Measurements from ENCODE around the gene CTIF.

CTIF gene

DNA sequence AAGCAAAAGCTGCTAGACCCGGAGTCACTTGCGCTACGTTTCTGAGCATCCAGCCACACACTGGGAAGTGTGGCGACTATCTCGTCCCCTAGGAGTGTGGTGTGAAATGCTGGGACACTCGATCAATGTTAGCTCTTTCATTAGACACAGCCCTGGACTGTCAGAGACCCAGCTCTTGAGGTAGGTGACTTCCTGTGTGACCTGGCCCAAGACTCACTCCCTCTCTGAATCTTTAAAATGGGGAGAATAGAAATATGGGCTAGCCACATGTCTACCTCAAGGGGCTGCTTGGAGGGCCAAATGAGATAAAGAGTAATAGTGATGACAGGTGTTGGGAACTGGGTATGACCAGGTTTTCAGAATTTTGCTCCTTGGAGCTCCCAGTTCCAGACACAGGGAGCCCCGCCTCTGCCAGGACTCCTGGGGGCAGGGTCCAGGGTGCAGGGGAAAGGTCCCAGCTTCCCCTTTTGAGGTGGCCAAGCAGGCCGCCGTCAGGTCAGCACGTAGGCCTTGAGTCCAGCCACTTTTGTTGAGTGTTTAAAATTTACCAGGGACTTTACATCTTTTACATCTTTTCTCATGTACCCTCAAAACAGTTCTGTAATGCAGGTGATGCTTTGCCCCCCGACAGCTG lies 36.0 kb downstream of the CTIF start:
- DNase-seq (ENCODE audit: low read depth in 2 of 2): no peak

GRCh38 chr18:48575301-48575657 lies 36.4 kb downstream of the CTIF start:
- DNase-seq (ENCODE audit: low read depth in 2 of 2): no peak

DNA sequence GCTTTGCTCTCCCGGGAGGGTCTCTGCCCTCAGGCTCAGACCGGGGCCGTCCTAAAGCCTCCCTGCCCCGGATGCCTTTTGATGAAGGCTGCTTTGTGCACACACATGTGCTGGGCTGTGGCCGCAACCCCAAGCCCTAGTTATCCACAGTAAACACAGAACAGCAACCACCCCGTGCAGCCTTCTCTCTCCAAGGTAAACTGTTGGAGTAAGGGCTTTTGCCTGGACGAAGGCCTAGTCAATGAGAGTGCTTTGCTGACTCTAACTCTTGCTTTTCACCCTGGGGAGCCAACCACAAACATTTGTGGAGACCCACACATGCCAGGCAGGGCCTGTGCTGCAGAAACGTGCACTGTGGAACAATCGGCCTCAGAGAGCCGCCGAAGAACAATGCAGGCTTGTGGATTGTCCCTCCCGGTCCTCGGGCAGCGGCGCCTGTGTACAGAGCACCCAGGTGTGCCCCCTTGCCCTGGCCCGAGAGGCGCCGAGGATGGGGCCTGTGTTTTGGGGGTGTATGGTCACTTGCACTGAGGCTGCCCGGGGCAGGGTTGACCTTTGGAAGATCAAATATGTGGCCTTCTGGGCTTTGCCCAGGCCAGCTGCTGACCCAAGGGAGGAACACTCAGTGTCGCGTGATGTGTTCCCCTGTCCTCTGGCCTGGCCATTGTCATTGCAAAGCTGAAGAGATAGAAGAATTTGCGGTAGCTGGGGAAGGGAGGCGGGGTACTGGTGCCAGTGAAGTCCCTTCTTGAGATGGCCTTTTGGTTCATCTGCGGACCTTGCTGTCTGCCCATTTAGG lies 37.0 kb downstream of the CTIF start:
- DNase-seq (ENCODE audit: low read depth in 2 of 2): no peak

- no peak for DNase-seq (ENCODE audit: low read depth in 2 of 2)
These were observed 37.6 kb downstream of the CTIF start for GRCh38 chr18:48576457-48576771.

DNA sequence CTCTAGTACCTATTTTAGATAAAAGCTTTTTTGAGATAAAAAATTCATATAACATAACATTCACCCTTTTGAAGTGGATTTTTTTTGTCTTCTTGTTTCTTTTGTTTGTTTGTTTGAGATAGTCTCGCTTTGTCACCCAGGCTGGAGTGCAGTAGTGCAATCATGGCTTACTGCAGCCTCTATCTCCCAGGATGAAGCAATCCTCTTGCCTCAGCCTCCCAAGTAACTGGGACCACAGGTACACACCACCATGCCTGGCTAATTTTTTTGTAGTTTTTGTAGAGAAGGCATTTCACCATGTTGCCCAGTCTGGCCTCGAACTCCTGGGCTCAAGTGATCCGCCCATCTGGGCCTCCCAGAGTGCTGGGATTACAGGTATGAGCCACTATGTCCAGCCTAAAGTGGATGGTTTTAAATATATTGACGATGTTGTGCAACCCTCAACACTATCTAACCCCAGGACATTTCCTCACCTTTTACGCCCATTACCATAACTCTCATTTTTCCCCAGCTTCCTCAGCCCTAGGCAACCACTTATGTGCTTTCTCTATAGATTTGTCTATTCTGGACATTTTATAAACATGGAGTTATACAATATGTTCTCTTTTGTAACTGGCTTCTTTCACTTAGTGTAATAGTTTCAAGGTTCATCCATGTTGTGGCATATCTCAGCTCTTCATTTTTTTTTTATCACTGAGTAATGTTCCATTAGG lies 38.8 kb downstream of the CTIF start:
- DNase-seq (ENCODE audit: low read depth in 2 of 2): no peak

GRCh38 chr18:48578289-48578688 lies 39.5 kb downstream of the CTIF start:
- DNase-seq (ENCODE audit: low read depth in 2 of 2): no peak

- DNase-seq (ENCODE audit: low read depth in 2 of 2): no peak
These were observed 41.2 kb downstream of the CTIF start for GRCh38 chr18:48580066-48580465.

DNA sequence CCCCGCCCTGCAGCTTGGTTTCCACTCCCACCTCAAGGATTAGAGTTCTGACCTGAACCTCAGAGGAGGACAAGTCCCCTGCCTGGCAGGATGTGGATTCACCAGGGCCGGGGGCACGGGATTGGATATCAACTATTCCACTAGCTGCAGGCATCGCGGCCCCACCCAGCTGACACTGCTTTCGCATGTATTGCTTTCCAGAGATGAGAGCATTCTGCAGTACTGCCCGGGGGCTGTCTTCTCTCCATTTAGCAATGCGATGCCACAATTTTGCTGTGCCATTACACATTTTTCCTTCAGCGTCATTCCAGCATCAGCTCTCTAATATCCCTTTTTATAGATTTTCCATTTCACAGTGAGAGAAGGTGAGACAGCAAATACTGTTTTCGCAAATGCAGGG lies 42.0 kb downstream of the CTIF start:
- DNase-seq (ENCODE audit: low read depth in 2 of 2): no peak

GRCh38 chr18:48581206-48581605 lies 42.4 kb downstream of the CTIF start:
- DNase-seq (ENCODE audit: low read depth in 2 of 2): no peak

DNA sequence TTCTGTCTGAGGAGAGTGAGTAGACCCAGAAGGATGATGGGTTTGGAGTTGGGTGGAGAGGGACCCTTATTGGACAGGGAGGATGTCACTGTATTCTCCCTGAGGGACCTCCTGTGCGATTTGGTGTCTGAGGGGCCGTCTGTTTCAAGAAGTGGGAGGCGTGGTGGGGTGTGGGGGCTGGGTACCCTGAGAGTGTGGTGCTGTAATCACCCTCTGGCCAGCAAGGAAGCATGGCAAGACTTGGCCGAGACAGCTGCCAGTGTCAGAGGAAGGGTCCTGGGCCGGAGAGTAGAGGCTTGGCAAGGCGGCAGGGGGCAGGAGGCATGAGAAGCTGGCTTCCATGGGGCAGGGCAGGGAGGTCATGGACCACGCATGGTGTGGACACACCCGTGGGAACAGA lies 43.1 kb downstream of the CTIF start:
- DNase-seq (ENCODE audit: low read depth in 2 of 2): no peak

- DNase-seq (ENCODE audit: low read depth in 2 of 2): no peak
These were observed 44.1 kb downstream of the CTIF start for GRCh38 chr18:48582946-48583345.

- DNase-seq (ENCODE audit: low read depth in 2 of 2): no peak
These were observed 44.7 kb downstream of the CTIF start for GRCh38 chr18:48583573-48583972.

DNA sequence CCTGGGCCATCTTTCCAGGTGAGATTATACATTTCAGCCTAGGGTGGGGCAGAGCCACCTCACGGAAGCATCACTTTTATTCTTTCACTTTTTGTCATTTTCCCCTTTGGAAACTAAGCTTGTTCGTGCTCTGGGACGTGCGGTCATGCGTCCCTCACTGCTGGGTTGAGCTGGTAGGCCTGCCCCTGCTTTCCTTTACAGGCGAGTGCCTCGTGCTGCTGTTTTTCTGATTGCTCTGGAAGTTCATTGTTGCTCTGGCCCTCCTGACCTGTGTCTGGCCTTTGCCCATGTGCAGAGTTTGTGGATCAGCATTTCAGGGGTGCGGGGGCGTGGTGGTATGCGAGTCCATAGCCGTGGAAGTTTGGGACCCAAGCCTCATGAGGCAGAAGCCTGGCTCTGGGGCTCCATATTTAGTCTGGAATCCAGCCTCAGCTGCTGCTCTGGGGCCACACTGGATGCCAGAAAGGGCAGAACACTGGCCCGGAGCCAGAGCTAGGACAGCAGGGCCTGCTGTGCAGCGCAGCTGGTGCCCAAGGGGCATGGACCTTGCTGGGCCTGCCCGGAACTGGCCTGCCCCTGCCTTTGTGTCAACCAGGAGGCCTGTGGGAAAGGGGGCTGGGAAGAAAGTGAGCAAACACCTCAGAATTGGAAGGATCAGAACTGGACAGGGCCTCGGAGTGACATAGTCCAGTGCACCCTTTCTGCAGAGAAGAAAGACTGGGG lies 51.1 kb downstream of the CTIF start:
- no peak for DNase-seq (ENCODE audit: low read depth in 2 of 2)

DNA sequence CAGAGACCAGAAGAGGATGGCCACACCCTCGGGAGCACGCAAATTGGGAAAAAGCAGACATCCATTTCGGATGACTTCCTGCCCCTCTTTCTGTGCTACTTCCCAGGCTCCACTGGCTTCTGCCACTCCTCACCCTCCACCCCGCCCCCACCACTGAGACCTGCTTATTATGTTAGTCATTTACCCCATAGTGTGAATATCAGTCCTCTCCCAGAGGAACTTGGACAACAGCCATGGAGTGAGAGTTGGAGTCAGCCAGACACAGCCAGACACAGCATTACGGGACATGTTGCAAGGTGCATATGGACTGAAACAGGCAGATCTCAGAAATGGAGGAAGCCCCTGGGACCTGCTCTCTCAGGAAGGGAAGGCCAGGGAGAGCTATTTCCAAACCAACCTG lies 51.8 kb downstream of the CTIF start:
- no peak for DNase-seq (ENCODE audit: low read depth in 2 of 2)

- DNase-seq (ENCODE audit: low read depth in 2 of 2): no peak
These were observed 53.8 kb downstream of the CTIF start for GRCh38 chr18:48592540-48593171.

DNA sequence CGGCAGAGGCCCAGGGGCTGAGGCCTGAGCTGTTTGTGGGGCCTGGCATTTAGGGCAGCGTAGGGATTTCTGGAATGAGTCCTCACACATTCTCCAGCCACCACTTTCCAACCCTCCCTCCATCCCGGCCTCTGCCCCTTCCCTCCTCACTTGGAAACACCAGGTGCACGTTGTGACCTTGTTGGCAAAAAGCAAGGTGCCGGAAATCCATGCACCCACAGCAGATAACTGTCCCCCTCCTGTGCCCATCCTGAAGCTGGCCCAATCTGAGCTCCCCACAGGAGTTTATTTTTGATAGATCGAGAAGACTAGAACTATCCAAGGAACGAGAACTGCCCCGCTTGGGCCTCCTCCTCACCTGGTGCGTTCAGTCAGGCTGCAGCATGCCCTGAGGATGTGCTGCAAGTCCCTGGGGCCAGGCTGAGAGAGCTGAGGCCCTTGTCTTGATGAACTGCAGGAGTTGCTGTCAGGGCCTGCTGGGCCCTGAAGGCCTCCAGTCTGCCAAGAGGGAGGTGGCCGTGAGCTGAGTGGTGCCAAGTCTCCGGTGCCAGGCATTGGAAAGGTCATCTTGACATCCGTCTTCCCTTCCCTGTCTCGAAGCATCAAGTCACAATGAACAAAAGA lies 55.8 kb downstream of the CTIF start:
- DNase-seq (ENCODE audit: low read depth in 2 of 2): no peak

DNA sequence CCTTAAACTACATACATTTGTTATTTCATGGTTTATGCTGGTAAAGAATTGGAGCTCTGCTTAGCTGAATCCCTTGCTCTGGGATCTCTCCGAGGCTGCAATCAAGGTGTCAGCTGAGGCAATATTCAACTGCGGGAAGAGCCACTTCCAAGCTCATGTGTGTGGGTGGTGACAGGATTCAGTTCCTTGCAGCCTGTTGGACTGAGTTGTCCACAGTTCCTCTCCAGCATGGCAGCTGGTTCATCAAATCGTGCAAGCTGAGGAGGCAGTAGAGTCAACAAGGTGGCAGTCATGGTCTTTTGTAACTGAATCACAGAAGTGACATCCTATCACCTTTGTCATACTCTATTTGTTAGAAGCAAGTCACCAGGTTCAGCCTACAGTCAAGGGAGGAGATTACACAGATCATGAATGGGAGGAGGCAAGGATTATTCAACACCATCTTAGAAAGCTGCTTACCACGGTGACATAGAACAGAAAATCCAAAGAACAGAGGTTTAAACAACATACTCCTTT lies 56.9 kb downstream of the CTIF start:
- DNase-seq (ENCODE audit: low read depth in 2 of 2): no peak

- no peak for DNase-seq (ENCODE audit: low read depth in 2 of 2)
These were observed 58.3 kb downstream of the CTIF start for GRCh38 chr18:48597110-48597509.

DNA sequence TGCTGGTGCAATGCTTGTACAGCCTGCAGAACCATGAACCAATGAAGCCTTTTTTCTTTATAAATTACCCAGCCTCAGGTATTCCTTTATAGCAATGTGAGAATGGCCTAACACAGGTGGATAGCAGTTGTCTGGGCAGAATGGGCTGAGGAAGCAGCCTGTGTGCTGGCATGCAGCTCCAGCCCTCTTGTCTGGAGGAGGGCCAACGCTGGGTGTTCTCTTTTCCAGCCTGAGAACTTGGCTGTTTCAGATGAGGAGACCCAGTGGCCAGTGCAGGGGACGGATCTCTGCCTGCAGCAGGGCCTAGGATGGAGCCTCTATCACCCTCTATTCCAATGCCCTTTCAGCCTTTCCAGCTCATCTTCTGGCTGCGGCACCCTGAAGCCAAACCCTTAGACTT lies 58.8 kb downstream of the CTIF start:
- no peak for DNase-seq (ENCODE audit: low read depth in 2 of 2)

DNA sequence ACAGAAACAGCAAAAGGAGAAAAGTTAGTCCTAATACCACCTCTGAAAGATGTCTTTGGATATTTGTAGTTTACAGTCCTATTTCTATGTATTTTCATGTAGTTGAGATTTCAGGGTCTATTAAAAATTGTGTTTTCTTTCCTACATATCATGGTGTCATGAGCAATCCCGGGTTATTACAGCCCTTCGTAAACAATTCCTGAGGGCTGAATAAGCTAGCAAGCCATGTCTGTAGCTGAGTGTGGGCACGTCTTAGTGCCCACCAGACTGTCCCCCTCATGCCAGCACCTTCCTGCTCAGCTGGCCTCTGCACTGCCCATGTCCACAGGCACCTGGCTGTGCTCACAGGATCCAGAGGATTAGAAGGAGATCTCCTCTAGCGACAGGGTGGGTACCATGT lies 60.6 kb downstream of the CTIF start:
- DNase-seq (ENCODE audit: low read depth in 2 of 2): no peak

- DNase-seq (ENCODE audit: low read depth in 2 of 2): no peak
These were observed 61.2 kb downstream of the CTIF start for GRCh38 chr18:48600046-48600445.

All from stimulated activated CD8-positive, alpha-beta memory T cell treated with anti-CD3 and anti-CD28 coated beads, Interleukin-7, amount 100 ng/mL, for 4 hours (primary cell).